Measurements from ENCODE around the gene DNASE1L1.
A peak's percentile ranks its signal among the peaks of the same experiment; 100 is the strongest.

DNASE1L1 gene

DNA sequence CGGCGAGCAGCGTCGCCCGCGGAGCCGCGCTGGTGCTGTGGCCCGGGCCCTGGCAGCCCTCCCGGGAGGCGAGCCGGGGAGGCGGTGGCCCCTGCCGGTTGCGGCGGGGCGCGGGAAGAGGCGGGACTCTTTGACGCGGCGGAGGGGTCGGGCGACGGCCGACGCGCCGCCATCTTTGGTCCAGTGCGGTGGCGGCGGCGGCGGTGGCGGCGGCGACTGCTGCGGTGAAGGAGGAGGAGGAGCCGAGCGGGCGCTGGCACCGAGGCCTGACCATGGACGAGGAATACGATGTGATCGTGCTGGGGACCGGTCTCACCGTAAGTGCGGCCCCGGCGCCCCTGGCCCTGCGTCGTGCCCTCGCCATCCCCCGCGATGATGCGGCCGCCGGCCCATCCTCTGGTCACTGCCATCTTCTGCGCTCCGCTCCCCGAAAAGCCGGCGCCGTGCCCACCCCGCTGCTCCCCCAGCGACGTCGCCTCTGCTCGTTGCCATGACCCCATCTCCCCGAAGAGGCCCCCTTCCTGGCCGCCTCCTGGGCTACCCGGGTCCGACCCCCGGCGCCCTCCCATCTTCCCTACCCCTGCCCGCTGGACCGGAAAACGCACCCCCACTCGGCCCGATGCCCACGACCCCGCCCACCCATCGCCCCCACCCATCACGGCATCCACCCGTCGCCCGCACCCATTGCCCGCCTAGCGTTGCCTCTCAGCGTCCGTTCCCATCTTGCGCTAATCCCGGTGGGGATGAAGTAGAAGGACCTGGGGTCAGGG is 28.1 kb upstream of the DNASE1L1 start, which contains the start of gene GDI1:
Gene GDI1, plus strand, starts transcription at position 172 of the 770 bp plus-strand sequence. Its CDS starts 101 bp downstream, at position 273.
- DNase-seq (ENCODE audit: insufficient read length, low spot score) (peak; percentile 30), FAIRE-seq (no peak)

DNA sequence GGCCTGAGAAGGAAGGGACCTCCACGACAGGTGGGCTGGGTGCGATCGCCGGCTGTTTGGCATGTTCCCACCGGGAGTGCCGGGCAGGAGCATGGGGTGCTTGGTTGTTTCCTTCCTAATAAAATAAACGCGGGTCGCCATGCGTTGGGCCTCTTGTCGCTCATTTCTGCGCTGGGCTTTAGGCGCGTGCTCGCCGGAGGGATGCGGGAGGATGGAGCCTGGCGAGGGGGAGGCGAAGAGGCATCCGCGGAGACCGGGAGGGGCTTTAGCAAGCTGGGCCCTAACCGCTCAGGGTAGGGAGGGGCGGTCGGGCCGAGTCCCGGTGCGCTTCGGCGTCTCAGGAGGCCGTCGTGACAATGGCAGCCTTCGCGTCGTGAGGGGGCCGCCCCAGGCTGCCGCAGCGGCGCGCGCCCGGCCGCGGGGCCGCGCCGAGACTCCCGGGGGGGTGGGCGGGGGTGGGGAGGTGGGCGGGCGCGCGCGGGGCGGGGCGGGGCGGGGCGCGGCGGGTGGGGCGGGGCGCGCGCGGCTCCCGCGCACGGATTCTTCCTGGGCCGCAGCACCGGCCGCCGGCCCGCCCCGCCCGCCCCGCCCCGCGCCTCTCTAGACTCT is 27.4 kb upstream of the DNASE1L1 start:
- FAIRE-seq (no peak), DNase-seq (ENCODE audit: insufficient read length, low spot score) (no peak)

DNA sequence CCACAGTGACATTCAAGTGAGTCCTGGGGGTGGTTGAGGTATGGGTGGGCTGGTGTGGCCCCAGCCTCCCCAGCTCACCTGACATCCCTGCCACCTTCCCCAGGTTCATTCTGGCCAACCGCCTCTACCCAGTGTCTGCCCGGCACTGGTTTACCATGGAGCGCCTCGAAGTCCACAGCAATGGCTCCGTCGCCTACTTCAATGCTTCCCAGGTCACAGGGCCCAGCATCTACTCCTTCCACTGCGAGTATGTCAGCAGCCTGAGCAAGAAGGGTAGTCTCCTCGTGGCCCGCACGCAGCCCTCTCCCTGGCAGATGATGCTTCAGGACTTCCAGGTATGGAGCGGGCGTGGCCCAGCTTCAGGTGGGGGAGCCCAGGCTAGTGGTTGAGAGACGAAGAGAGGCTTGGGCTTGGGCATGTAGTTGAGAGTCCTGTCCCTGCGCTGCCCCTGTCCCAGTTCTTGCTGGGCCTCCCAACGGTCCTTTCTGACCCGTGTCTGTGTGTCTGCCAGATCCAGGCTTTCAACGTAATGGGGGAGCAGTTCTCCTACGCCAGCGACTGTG is 26.2 kb upstream of the DNASE1L1 start:
- no peak for FAIRE-seq
- no peak for DNase-seq (ENCODE audit: insufficient read length, low spot score)

DNA sequence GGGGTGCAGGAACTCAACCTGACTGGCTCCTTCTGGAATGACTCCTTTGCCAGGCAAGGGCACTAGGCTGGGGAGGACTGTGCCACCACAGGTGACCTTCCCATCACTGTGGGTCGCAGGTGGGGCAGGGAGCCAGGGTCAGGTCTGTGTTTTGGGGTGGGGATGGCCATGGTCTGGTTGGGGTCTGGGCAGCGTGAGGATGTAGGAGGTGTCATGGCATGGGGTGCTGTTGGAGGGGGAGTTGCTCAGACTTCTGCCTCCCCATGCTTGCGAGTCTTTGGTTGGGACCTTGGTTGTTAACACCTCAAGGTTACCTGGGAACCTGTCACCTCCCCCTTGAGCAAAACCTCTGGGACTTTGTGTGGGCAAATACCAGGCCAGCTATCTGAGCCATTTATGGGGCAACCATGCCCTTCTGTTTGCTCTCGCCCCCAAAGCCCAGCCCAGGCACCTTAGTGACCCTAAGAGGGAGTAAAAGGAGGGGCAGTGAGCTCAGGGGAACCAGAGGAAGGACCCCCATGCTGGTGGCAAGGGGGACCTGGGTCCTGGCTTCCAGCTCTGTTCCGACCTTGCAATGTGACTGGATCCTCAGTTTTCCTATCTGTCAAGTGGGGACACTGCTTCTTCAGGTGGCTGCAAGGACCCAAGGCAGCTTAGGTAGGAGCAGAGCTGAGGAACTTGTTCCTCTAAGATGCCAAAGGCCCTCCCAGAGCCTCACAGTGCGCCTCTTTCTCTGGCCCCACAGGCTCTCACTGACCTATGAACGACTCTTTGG is 25.5 kb upstream of the DNASE1L1 start:
- FAIRE-seq (no peak), DNase-seq (ENCODE audit: insufficient read length, low spot score) (no peak)

DNA sequence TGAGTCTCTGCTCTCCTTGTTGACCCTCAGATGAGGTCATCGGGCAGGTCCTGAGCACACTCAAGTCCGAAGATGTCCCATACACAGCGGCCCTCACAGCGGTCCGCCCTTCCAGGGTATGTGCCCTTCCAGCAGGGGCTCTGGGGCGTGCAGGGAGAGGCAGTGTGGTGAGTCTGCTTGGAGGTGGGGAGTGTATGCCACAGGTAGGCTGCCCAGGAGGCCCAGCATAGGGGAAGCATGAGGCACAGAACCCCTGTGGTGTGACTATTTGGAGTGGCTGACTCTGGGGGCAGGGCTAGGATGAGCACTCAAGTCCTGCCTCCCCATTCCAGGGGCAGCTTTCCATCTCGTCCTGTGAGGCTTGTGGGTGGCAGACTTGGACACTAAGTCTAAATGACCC is 24.6 kb upstream of the DNASE1L1 start:
- DNase-seq (ENCODE audit: insufficient read length, low spot score) (no peak), FAIRE-seq (no peak)

DNA sequence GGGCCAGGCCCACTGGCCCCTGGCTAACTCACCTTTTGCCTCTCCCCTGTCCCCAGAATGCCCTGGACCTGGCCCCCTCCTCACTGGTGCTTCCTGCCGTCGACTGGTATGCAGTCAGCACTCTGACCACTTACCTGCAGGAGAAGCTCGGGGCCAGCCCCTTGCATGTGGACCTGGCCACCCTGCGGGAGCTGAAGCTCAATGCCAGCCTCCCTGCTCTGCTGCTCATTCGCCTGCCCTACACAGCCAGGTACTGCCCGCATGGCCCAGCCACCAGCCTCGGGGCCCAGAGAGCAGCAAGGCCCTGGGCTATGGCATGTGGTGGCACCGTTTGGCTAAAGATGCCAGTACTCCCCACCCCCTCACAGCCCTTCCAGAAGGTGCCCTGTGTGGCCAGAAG is 23.2 kb upstream of the DNASE1L1 start:
- DNase-seq (ENCODE audit: insufficient read length, low spot score) = no peak
- FAIRE-seq = no peak

DNA sequence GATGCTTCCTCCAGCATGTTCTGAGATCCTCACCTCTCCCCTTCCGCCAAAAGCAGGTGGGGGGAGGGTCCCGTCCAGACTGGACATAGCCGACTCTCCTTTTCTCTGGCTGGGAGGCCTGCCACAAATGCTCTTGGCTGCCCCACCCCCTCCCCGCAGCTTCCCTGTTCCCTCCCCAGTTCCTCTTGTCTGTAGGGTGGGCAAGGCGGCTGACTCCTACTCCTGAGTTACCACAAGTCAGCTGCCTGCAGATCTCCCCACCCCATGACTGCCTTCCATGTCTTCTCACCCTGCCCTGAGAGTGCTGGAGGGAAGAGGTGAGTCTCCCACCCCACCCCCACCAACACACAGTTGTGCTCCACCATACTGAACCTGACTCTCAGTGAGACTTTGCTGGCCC is 22.3 kb upstream of the DNASE1L1 start:
- FAIRE-seq (no peak), DNase-seq (ENCODE audit: insufficient read length, low spot score) (no peak)

DNA sequence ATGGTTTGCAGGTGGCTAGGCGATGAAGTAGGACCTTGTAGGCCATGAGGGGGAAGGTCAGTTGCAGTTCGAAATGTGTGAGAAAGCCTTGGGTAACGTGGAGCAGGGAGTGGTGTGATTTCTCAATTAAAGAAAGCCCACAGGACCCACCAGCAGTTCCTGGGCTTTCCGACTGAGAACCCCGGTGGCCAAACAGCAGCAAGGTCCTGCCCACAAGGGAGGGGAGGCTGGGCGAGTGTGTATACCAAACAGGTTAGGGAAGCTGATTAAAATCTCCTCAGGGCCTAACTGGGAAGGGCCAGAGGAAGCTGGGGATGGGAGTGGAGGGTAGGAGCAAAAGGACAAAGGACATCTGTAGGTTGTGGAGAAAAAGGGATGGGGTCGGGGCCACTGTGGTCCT is 21.9 kb upstream of the DNASE1L1 start:
- DNase-seq (ENCODE audit: insufficient read length, low spot score) (no peak), FAIRE-seq (no peak)

DNA sequence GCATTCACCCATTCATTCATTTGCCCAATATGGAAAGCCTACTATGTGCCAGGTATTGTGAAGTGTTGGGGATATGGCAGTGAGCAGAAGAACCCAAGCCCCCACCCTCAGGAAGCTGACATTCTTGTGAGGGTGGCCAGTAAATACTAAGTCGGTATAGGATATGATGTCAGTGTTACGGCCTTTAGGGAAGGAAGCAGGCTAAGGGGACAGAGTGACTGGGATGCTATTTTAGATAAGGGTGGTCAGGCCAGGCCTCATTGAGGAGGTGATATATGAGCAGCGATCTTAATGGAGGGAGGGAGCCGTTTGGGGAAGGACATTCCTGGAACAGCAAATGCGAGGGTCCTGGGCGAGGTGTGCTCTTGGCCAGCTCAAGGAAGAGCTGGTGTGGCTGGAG is 21.4 kb upstream of the DNASE1L1 start:
- DNase-seq (ENCODE audit: insufficient read length, low spot score) (no peak), FAIRE-seq (no peak)

DNA sequence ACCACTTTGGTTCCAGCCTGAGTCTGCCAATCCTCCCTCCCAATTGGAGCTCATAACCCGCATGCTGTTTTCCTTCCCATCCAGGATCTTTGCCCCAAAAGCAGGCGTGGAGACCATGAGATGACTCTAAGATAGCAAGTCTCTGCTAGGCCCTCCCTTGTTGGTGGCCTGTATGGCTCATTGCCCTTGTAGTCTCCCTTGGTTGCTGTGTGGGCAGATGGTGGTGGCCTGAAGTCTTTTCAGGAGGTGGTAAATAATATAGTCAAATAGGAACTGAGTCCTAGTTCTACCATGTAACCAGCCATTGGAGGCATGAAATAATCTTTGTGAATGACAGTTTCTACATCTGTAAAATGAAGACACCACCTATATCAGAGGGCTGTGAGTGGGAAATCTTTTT is 20.7 kb upstream of the DNASE1L1 start:
- DNase-seq (ENCODE audit: insufficient read length, low spot score) = no peak

DNA sequence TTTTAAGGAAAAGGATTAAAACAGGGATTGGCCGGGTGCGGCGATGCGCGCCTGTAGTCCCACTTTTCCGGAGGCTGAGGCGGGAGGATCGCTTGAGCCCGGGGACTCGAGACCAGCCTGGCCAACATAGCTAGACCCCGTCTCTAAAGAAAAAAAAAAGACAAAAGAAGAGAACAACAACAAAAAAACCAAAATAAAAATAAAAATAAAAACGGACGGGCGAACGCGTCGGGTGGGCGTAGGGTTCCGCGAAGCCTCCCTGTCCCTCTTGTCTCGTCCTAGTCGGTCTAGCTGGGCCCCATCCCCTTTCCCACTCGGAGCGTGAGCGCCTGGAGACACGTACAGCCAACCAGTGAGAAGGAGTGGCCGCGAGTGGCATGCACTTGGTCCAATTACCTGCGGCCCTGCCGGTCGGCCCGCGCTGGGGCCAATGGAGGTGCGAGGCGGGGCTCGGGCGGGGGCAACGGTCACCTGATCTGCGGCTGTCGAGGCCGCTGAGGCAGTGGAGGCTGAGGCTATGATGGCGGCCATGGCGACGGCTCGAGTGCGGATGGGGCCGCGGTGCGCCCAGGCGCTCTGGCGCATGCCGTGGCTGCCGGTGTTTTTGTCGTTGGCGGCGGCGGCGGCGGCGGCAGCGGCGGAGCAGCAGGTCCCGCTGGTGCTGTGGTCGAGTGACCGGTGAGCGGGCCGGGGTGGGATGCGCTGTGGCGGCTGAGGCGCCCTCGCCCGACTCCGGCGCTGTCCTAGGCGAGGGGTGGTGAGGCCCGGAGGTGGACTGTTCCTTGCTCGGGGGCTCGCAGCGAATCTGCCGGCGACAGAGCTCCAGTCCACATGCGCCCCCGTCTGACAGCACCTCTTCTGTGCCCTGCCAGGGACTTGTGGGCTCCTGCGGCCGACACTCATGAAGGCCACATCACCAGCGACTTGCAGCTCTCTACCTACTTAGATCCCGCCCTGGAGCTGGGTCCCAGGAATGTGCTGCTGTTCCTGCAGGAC is 19.4 kb upstream of the DNASE1L1 start, which contains the start of gene ATP6AP1:
Gene ATP6AP1, plus strand, starts transcription at position 502 of the 996 bp plus-strand sequence. Its CDS starts 16 bp downstream, at position 518.
- FAIRE-seq (peak; percentile 86), DNase-seq (ENCODE audit: insufficient read length, low spot score) (peak; percentile 90)

More for the DNA sequence above, 20.7 kb upstream of the DNASE1L1 start:
- no peak for FAIRE-seq

DNA sequence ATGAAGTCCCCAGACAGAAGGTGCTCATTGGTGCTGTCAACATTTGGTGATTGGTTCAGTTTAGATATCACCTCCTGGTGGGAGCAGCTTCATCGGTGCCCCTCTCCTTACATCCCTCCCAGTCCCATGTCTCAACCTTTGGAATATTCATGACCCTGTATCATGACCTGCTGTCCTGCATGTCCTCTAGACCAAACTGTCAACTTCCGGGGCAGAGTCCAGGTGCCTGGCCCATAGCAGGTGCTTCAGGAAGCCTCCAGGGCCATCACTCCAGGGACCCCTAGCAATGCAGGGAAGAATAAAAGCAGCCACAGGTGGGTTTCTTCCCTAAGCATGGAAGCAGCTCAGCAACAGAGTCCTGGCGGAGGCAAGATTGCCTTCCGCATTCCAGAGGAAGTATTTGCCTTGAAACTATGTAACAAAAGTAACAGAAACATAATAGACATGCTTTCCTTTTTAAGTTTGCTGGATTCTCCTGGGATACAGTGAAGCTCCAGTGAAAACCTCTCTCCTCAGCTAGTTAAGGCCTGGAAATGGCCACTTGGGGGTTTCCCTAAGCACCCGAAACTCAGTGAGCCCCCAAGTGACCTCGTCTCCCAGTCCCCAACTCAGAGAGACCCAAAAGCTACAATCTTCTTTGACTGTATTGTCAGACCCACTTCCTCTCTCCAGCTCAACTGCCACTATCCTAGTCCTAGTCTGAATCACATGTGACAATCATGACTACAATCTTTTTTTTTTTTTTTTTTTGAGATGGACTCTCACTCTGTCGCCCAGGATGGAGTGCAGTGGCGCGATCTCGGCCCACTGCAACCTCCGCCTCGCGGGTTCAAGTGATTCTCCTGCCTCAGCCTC is 18.1 kb upstream of the DNASE1L1 start:
- FAIRE-seq (no peak), DNase-seq (ENCODE audit: insufficient read length, low spot score) (no peak)

DNA sequence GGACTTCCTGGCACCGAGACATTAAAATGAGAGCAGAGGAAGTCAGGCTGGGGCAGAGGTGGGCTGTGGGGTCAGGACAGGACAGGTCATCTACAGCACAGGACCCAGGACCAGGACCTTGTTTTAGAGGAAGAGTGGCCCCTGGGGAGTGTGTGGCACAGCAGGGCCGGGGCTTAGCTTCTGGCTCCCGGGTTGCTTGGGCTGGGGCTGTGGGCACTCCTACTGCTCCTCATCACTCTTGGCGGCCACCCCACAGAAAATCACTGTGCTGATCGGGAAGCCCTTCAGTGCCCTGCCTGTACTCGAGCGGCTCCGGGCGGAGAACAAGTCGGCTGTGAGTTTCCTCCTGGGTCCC is 11.3 kb upstream of the DNASE1L1 start:
- FAIRE-seq = no peak
- no peak for DNase-seq (ENCODE audit: insufficient read length, low spot score)

DNA sequence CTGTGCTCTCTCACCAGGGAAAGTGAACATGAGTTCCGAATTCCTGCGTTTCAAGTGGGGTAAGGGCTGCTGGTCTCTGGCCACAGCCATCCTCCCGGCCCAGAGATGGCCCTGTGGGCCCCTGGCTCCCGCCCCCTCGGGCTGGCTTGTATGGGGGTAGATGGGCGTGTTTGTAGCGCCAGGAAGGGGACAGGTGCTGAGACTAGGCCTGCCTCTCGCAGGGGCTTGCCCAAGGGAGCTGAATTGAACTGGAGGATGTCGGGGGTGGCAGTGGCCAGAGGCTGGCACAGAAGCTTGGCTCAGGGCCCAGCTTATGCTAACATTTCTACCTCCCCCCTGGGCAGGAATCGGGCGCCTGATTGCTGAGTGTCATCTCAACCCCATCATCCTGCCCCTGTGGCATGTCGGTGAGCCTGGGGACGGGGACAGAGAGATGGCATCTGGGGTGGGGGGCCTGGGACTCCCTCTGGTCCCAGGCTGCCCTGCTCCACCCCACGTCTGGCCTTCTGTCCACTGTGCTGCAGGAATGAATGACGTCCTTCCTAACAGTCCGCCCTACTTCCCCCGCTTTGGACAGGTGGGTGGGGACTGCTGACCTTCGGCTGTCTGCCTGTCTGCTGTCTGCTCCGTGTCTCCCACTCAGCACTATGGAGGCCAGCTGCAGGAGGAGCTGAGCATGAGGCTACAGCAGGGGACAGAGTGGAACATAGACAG is 10.8 kb upstream of the DNASE1L1 start:
- DNase-seq (ENCODE audit: insufficient read length, low spot score) (no peak), FAIRE-seq (no peak)

DNA sequence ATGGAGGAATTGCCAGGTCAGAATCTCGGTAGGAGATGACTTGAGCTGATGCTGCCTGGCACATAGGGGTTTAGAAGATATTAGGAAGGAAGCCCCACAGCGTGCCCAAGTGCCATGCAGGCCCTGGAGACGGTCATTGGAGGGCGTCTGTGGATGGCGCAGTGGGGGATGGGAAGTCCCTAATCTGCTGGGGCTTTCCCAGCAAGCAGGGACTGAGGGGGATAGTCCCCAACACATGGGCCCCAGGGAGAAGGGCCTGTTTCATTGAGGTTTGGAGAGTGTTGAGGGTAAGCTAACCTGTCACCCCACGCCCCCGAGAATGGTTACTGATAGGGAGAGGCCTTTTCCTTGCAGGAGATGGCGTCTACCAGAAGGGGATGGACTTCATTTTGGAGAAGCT is 10.1 kb upstream of the DNASE1L1 start:
- DNase-seq (ENCODE audit: insufficient read length, low spot score) (no peak), FAIRE-seq (no peak)

DNA sequence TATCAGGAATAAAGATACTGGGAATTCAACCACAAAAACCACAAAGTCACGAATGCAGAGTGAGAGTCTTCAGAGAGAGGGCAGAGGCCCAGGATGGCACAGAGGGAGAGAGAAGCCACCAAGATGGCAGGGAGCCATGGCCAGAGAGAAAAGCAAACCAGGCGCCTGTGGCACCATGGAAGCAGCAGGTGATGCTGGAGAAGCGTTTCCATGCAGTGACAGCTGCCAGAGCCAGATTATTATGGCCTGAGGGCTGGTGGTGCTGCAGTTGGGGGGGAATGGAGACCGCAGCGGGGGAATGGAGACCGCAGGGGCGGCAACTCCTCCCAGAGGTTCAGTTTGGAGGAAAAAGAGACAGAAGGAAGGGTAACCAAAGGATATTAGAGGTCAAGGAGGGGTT is 8.1 kb upstream of the DNASE1L1 start:
- DNase-seq (ENCODE audit: insufficient read length, low spot score) (no peak), FAIRE-seq (no peak)

DNA sequence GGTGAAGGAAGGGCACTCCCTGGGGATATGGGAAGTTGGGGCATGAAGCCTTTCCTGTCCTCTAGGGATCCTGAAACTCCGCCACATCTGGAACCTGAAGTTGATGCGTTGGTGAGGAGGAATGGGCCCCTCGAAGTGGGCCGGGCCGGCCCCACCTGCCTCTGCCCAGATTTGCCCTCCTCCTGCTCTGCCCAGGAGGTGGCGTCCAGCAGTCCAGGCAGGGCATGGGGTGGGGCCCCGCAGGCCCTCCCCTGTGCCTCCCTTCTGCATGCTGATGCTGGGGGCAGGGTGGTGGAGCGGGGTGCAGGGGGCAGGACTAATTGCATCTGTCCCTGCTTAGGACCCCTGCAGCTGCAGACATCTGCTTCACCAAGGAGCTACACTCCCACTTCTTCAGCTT is 4.1 kb upstream of the DNASE1L1 start:
- FAIRE-seq (no peak), DNase-seq (ENCODE audit: insufficient read length, low spot score) (no peak)

DNA sequence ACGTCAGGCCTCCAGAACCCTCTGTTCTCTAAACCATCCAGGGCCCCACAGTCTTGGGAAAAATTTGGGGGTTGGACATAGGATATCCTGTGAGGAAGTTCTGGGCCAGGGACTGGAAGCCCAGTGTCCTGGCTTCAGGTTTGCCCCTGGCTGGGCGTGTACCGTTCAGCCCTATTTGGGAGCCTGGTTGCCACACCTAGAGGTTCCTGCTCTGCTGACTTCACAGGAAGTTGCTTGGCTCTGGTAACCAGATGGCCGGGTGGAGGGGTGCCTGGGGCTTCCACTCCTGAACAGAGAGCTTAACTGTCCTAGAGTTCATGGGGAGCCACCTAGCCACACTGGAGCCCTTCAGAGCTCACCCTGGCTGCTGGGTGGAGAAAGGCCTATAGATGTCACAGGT is 3.4 kb upstream of the DNASE1L1 start:
- no peak for DNase-seq (ENCODE audit: insufficient read length, low spot score)
- FAIRE-seq = no peak

DNA sequence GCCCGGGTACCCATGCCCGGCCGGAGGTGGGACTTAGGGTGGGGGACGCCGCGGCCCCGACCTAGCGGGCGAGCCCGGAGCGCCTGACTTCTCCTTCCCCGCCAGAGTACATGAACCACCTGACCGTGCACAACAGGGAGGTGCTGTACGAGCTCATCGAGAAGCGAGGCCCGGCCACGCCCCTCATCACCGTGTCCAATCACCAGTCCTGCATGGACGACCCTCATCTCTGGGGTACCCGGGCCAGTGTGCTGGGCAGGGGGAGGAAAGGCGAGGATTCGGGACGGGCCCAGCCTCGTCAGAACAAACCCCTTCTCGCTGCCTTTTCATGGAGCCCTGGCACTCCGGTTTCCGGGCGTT is 2.9 kb upstream of the DNASE1L1 start:
- FAIRE-seq = no peak
- peak; percentile 45 for DNase-seq (ENCODE audit: insufficient read length, low spot score)

Measured in HTR-8/SVneo (cell line).